Upper lobe of left lung (tissue), 4 donors: ENCODE measurements around the gene SH3BGRL2.

Experiments
- CTCF ChIP-seq, 6 experiments: fragments of 450-650 bp in 4 of 6; fragments of 200-600 bp in 2 of 6; sonication (generic) in 2 of 6; IDR thresholded peaks; one replicate each; pipeline ENCODE4 v1.5.1; 2016 to 2019; ENCODE audit warnings: antibody characterized with exemption in 6 of 6
- POLR2A ChIP-seq, 4 donors: fragments of 450-650 bp; IDR thresholded peaks; one replicate each; pipeline ENCODE4 v1.5.1; 2016 to 2017; ENCODE audit warnings: antibody characterized with exemption in 4 of 4, mild to moderate bottlenecking in 2 of 4

- TF ChIP-seq CTCF (IDR thresholded peaks at IDR 0.05), result no peak
- TF ChIP-seq POLR2A (IDR thresholded peaks at IDR 0.05), result no peak
These were observed 13.6 kb upstream of the SH3BGRL2 start for GRCh38 chr6:79617518-79617941.
